NT2/D1 (cell line): ENCODE results near the gene METTL21C.

ENCODE experiments used
- SUZ12 ChIP-seq: IDR thresholded peaks from 2 replicates; pipeline ENCODE4 v1.6.1; 2011; ENCODE audit not compliant: insufficient read length, insufficient read depth; ENCODE audit errors: extremely low read depth
- YY1 ChIP-seq: IDR thresholded peaks from 2 replicates; pipeline ENCODE4 v1.6.1; 2011; ENCODE audit not compliant: insufficient read length, insufficient read depth
- ZNF274 ChIP-seq: IDR thresholded peaks from 2 replicates; pipeline ENCODE4 v1.6.1; 2011; ENCODE audit warnings: mild to moderate bottlenecking, low read depth, low read length

DNA sequence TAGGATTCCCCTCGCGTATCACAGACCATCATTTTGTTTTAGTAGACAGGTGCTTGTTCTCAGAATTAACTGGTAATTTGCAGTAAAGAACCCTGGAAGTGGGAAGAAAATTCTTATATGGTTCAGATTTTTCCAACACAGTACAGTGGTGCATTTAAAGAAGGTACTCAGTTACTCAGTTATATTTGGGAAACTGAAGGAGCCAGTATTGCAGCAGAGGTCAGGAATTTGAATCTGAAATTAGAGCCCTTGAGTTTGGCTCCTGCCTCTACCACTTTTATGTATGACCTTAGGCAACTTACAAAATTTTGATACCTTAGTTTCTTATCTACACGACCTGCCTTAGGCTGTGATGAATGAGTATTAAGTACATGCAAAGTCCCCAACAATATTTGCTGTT lies 19.7 kb downstream of the METTL21C start:
- TF ChIP-seq SUZ12 (no peak), YY1 (no peak), ZNF274 (no peak)
